GM12878 (cell line): Measurements from ENCODE around the gene VMO1. TPM values are rescaled to one million over a fixed set of nuclear protein-coding genes. Genes with fewer than 3 reads are reported as not detected.

Experiments
- ATAC-seq: fragments of 200-7000 bp; cut with Tn5 transposase; 3 replicates; pipeline ENCODE4 v1.9.1; 2020; ENCODE audit warnings: mild to moderate bottlenecking, moderate library complexity
- BruUV-seq: library from RNA; stranded (reverse); fragments of 400-500 nt; replicated peaks from 2 replicates; lab custom pipeline; 2021; lab: Mats Ljungman, UMichigan
- CTCF ChIA-PET: fragments of 300-600 bp; sonication (Branson Sonifier 250); formaldehyde crosslinking; extraction: SDS; loops from one replicate; lab custom pipeline; 2021; ENCODE audit warnings: inconsistent platforms; lab: Yijun Ruan, JAX
- POLR2A ChIA-PET: fragments of 350-600 bp; formaldehyde crosslinking; extraction: SDS; loops from one replicate; lab custom pipeline; 2021; ENCODE audit warnings: inconsistent platforms; lab: Charles Lee
- RAD21 ChIA-PET: fragments of 300-600 bp; sonication (Branson Sonifier 250); formaldehyde crosslinking; loops from one replicate; lab custom pipeline; 2023; ENCODE audit warnings: antibody characterized with exemption; ENCODE audit not compliant: unreplicated experiment; lab: Charles Lee
- SMC1A ChIA-PET: fragments of 300-600 bp; sonication (Branson Sonifier 250); formaldehyde crosslinking; loops from one replicate; lab custom pipeline; 2023; ENCODE audit not compliant: unreplicated experiment, uncharacterized antibody; lab: Charles Lee
- DNase-seq: peaks from one replicate; pipeline ENCODE4 v3.0.0-alpha.2; 2011; ENCODE audit warnings: low read depth, low spot score
- FAIRE-seq: peaks from 3 replicates; lab custom pipeline; 2011; peaks lifted over from hg19 to GRCh38; lab: Jason Lieb, UNC
- H2AFZ ChIP-seq: 2 replicates; pipeline ENCODE4 v1.6.0; 2011; ENCODE audit warnings: low read depth, low read length, control low read depth; ENCODE audit not compliant: control insufficient read depth
- H3K27ac ChIP-seq: 2 replicates; pipeline ENCODE4 v1.5.1; 2011; ENCODE audit warnings: control low read depth; ENCODE audit not compliant: control insufficient read depth, insufficient read depth
- H3K27me3 ChIP-seq, 2 experiments: replicated peaks in 1 of 2; 2 replicates each; pipeline versions ENCODE4 v1.6.0 to v1.6.1; 2011; ENCODE audit warnings: low read length in 1 of 2; ENCODE audit not compliant: control insufficient read depth in 2 of 2, insufficient read depth in 2 of 2
- H3K36me3 ChIP-seq, 2 experiments: 2 replicates each; pipeline ENCODE4 v1.5.1; 2011; ENCODE audit warnings: low read length in 1 of 2; ENCODE audit not compliant: control insufficient read depth in 2 of 2, insufficient read depth in 2 of 2
- H3K4me1 ChIP-seq: 2 replicates; pipeline ENCODE4 v1.6.1; 2011; ENCODE audit warnings: mild to moderate bottlenecking, low read length, moderate library complexity, mixed read lengths; ENCODE audit not compliant: control insufficient read depth, insufficient read depth
- H3K4me2 ChIP-seq: 2 replicates; pipeline ENCODE4 v1.6.0; 2011; ENCODE audit warnings: control low read depth; ENCODE audit not compliant: control insufficient read depth, insufficient read depth
- H3K4me3 ChIP-seq: fragments of 200-600 bp; sonication (generic); 2 replicates; pipeline ENCODE4 v1.5.1; 2016
- H3K79me2 ChIP-seq: 2 replicates; pipeline ENCODE4 v1.6.0; 2011; ENCODE audit warnings: low read length; ENCODE audit not compliant: control insufficient read depth, insufficient read depth
- H3K9ac ChIP-seq: 2 replicates; pipeline ENCODE4 v1.8.0; 2011; ENCODE audit warnings: low read length, control low read depth, mixed read lengths; ENCODE audit not compliant: control insufficient read depth, insufficient read depth
- H3K9me3 ChIP-seq: replicated peaks from 3 replicates; pipeline ENCODE4 v1.5.1; 2011; ENCODE audit warnings: mild to moderate bottlenecking, low read length; ENCODE audit not compliant: control insufficient read depth, insufficient read depth
- H4K20me1 ChIP-seq: 2 replicates; pipeline ENCODE4 v1.6.0; 2011; ENCODE audit not compliant: control insufficient read depth, insufficient read depth
- JUND ChIP-seq: IDR thresholded peaks from 2 replicates; pipeline ENCODE4 v1.6.1; 2012; ENCODE audit warnings: low read depth, mild to moderate bottlenecking, low read length, improper control_type of control experiment, moderate library complexity
- LARP7 ChIP-seq: fragments of 450-650 bp; IDR thresholded peaks from 2 replicates; pipeline ENCODE4 v1.6.1; 2017; ENCODE audit warnings: mild to moderate bottlenecking
- PAX8 ChIP-seq: fragments of 450-650 bp; IDR thresholded peaks from 2 replicates; pipeline ENCODE4 v1.6.1; 2017; ENCODE audit warnings: mild to moderate bottlenecking, moderate library complexity
- RUNX3 ChIP-seq: IDR thresholded peaks from 2 replicates; pipeline ENCODE4 v1.6.1; 2012; ENCODE audit warnings: low read length, inconsistent platforms
- WGBS: methylation state at CpG from one replicate; pipeline ENCODE4 v1.1.6; 2016; ENCODE audit warnings: low lambda C conversion rate; ENCODE audit not compliant: insufficient replicate concordance, insufficient coverage; ENCODE audit errors: missing lambda C conversion rate; 5-methylcytosine and 5-hydroxymethylcytosine counted together
- in situ Hi-C: fragments of 300-500 bp; cut with MboI; formaldehyde crosslinking; loops from 9 replicates; pipeline ENCODE4 v1.14.3; 2018; ENCODE audit warnings: mixed read lengths
- intact Hi-C: fragments of 100-400 bp; cut with micrococcal nuclease; formaldehyde crosslinking; loops from one replicate; pipeline ENCODE4 v1.14.2; 2022; ENCODE audit not compliant: unreplicated experiment
- polyA plus RNA-seq, 11 experiments: library from polyadenylated mRNA; depleted of rRNA in 4 of 11; unstranded in 6 of 11; stranded (reverse) in 5 of 11; fragments of >200 nt; fragmentation: Nextera tagmentation in 4 of 11; fragmentation: Illumina TruSeq in 1 of 11; extraction: Ambion mirVana in 4 of 11; extraction: Trizol in 1 of 11; gene quantifications; 1 replicate in 1 of 11; 2 replicates in 10 of 11; pipeline versions ENCODE4 v1.2.1 to v1.2.3, GENCODE V29; 2011 to 2016; ENCODE audit warnings: inconsistent platforms in 2 of 11, missing spikeins in 2 of 11, low read depth in 1 of 11
- total RNA-seq, 4 experiments: library from RNA; depleted of rRNA in 3 of 4; stranded (reverse); fragments of >200 nt in 3 of 4; fragmentation: Illumina TruSeq in 1 of 4; extraction: Trizol in 1 of 4; gene quantifications; 2 replicates each; pipeline versions ENCODE4 v1.2.1 to v1.2.3, GENCODE V29; 2013 to 2021
- TF ChIP-seq, protein P1 (sequence below): fragments of 150-350 bp; IDR thresholded peaks from 2 replicates; pipeline ENCODE4 v1.6.1; 2016; ENCODE audit warnings: low read depth, low read length
- TF ChIP-seq, protein P2 (sequence below): IDR thresholded peaks from 2 replicates; pipeline ENCODE4 v1.6.1; 2011; ENCODE audit warnings: mild to moderate bottlenecking, low read depth, low read length, moderate library complexity; ENCODE audit not compliant: insufficient replicate concordance
- TF ChIP-seq, protein P3 (sequence below): fragments of 450-650 bp; IDR thresholded peaks from 2 replicates; pipeline ENCODE4 v1.6.1; 2017; ENCODE audit warnings: borderline replicate concordance
- TF ChIP-seq, protein P4 (sequence below): fragments of 450-650 bp; IDR thresholded peaks from 2 replicates; pipeline ENCODE4 v1.6.1; 2017; ENCODE audit warnings: mild to moderate bottlenecking

The VMO1 gene
- total and polyA plus RNA-seq, 10 of the 15 experiments (the other 5 are each of a cell fraction or from before 2014, with no cell fraction given), result 0.27 to 0.54 (median 0.31) TPM; not detected in 7

DNA sequence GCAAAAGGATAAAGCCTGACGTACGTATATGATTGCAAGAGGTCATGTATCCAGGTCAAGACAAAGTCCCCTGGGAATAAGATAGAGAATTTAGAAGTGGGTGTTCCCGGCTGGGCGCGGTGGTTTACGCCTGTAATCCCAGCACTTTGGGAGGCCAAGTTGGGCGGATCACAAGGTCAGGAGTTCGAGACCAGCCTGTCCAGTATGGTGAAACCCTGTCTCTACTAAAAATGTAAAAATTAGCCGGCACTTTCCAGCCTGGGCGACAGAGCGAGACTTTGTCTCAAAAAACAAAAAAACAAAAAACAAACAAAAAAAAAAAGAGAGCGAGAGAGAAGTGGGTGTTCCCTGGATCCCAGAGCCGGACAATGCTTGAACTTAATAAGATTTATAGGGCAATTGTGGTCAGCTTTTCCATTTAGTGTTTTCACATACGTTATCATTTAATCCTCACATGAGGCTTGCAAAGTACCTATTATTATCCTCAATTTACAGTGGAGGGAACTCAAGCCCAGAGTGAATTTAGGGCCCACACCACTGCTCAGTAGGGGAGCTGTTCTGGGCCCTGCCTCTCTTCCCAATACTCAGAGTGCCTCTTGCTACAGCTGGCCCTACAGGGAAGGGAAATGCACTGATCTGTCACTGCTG lies 2.1 kb upstream of the VMO1 start (continued):
- TF ChIP-seq PAX8 (no peak), JUND (no peak)

DNA sequence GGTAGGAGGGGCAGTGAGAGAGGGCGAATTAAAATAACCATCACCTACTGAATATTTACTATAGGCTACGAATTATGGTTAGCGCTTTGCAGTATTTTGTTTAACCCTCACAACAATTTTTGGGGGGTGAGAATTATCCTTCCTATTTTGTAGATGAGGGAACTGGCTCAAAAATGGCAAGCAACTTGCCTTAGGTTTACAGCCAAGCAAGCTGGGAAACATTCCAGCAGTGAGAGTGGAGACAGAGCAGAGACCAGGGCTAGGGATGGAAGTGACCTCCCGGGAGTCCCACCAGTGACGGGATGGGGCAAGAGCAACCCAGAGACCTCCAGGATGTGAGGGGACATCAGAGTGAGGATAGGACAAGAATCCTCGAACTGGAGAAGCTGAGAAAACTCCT lies 352 bp upstream of the VMO1 start:
- SMC1A ChIA-PET, result interaction anchor here (1.0 kb wide), 1 partner anchor 10 kb away, joined by 3 read pairs; the partner anchor contains the start of gene PSMB6
- H3K4me3 ChIP-seq, result no peak overlapping the region
- POLR2A ChIA-PET, result interaction anchor here (0.5 to 0.6 kb wide), 2 partner anchors 47 to 84 kb away, joined by 3 to 4 read pairs; no protein-coding TSS in a partner anchor
- H3K4me1 ChIP-seq, result peaks cover 12% of the 10 kb centered on the region
- no peaks in the 10 kb centered on the region for H3K36me3 ChIP-seq
- no peak overlapping the region for H2AFZ ChIP-seq
- in situ Hi-C loops, result no loop called here
- intact Hi-C loops, result loop anchor here (2.0 to 10.0 kb wide), 3 partner anchors 52 to 102 kb away; partner anchors contain the start of genes ARRB2, CXCL16, MED11 and ZMYND15
- WGBS, result 46% methylated on average over 6 of the region's 6 CpGs
- TF ChIP-seq, protein P1, sequence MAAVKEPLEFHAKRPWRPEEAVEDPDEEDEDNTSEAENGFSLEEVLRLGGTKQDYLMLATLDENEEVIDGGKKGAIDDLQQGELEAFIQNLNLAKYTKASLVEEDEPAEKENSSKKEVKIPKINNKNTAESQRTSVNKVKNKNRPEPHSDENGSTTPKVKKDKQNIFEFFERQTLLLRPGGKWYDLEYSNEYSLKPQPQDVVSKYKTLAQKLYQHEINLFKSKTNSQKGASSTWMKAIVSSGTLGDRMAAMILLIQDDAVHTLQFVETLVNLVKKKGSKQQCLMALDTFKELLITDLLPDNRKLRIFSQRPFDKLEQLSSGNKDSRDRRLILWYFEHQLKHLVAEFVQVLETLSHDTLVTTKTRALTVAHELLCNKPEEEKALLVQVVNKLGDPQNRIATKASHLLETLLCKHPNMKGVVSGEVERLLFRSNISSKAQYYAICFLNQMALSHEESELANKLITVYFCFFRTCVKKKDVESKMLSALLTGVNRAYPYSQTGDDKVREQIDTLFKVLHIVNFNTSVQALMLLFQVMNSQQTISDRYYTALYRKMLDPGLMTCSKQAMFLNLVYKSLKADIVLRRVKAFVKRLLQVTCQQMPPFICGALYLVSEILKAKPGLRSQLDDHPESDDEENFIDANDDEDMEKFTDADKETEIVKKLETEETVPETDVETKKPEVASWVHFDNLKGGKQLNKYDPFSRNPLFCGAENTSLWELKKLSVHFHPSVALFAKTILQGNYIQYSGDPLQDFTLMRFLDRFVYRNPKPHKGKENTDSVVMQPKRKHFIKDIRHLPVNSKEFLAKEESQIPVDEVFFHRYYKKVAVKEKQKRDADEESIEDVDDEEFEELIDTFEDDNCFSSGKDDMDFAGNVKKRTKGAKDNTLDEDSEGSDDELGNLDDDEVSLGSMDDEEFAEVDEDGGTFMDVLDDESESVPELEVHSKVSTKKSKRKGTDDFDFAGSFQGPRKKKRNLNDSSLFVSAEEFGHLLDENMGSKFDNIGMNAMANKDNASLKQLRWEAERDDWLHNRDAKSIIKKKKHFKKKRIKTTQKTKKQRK, result no peak
- TF ChIP-seq LARP7 (no peak), RUNX3 (no peak)
- TF ChIP-seq, protein P2, sequence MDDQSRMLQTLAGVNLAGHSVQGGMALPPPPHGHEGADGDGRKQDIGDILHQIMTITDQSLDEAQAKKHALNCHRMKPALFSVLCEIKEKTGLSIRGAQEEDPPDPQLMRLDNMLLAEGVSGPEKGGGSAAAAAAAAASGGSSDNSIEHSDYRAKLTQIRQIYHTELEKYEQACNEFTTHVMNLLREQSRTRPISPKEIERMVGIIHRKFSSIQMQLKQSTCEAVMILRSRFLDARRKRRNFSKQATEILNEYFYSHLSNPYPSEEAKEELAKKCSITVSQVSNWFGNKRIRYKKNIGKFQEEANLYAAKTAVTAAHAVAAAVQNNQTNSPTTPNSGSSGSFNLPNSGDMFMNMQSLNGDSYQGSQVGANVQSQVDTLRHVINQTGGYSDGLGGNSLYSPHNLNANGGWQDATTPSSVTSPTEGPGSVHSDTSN, result no peak
- TF ChIP-seq, protein P3, sequence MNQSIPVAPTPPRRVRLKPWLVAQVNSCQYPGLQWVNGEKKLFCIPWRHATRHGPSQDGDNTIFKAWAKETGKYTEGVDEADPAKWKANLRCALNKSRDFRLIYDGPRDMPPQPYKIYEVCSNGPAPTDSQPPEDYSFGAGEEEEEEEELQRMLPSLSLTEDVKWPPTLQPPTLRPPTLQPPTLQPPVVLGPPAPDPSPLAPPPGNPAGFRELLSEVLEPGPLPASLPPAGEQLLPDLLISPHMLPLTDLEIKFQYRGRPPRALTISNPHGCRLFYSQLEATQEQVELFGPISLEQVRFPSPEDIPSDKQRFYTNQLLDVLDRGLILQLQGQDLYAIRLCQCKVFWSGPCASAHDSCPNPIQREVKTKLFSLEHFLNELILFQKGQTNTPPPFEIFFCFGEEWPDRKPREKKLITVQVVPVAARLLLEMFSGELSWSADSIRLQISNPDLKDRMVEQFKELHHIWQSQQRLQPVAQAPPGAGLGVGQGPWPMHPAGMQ, result no peak
- TF ChIP-seq, protein P4, sequence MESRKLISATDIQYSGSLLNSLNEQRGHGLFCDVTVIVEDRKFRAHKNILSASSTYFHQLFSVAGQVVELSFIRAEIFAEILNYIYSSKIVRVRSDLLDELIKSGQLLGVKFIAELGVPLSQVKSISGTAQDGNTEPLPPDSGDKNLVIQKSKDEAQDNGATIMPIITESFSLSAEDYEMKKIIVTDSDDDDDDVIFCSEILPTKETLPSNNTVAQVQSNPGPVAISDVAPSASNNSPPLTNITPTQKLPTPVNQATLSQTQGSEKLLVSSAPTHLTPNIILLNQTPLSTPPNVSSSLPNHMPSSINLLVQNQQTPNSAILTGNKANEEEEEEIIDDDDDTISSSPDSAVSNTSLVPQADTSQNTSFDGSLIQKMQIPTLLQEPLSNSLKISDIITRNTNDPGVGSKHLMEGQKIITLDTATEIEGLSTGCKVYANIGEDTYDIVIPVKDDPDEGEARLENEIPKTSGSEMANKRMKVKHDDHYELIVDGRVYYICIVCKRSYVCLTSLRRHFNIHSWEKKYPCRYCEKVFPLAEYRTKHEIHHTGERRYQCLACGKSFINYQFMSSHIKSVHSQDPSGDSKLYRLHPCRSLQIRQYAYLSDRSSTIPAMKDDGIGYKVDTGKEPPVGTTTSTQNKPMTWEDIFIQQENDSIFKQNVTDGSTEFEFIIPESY, result no peak
- no peaks in the 10 kb centered on the region for H3K79me2 ChIP-seq
- H3K9me3 ChIP-seq, result no peaks in the 10 kb centered on the region
- FAIRE-seq, result no peak
- no peak overlapping the region for H3K4me2 ChIP-seq
- BruUV-seq, result no TSS peak
- no peak for DNase-seq
- no peak for ATAC-seq
- RAD21 ChIA-PET, result no interaction called here
- CTCF ChIA-PET, result no interaction called here
- no peak overlapping the region for H3K9ac ChIP-seq
- H4K20me1 ChIP-seq, result no peaks in the 10 kb centered on the region
- H3K27me3 ChIP-seq, result peaks cover 18 to 19% of the 10 kb centered on the region in 2 experiments
- no peak overlapping the region for H3K27ac ChIP-seq
